ENCODE results near the gene PHETA2. TPM values are rescaled to one million over a fixed set of nuclear protein-coding genes. Genes with fewer than 3 reads are reported as not detected.

PHETA2 gene
- total and polyA plus RNA-seq, 2 of the 13 experiments (the other 11 are each of a cell fraction or from before 2014, with no cell fraction given), result 0.07 TPM; not detected in 1

DNA sequence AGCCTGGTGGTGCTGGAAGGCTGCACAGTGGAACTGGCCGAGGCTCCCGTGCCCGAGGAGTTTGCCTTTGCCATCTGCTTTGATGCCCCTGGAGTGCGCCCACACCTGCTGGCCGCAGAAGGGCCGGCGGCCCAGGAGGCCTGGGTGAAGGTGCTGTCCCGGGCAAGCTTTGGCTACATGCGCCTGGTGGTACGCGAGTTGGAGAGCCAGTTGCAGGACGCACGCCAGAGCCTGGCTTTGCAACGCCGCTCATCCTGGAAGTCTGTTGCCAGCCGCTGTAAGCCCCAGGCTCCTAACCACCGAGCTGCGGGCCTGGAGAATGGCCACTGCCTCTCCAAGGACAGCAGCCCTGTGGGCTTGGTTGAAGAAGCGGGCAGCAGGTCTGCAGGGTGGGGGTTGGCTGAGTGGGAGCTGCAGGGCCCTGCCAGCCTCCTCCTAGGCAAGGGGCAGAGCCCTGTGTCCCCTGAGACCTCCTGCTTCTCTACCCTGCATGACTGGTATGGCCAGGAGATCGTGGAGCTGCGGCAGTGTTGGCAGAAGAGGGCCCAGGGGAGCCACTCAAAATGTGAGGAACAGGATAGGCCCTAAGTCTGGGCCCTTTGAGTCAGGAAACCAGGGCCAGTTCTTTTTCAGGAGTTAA, 3.6 kb downstream of the PHETA2 start:
- CTCF ChIA-PET (ENCODE audit: low intra/inter-chr PET ratio, low total read pairs), result no interaction called here
- FAIRE-seq (no peak), ATAC-seq (no peak), DNase-seq (ENCODE audit: low spot score) (no peak)
- H3K36me3 ChIP-seq (replicated peaks in 1 of 2; ENCODE audit: control insufficient read depth in 1 of 2, insufficient read depth in 2 of 2, low read length in 2 of 2), result peaks cover 0 to 7% of the 10 kb centered on the region in 2 experiments; a peak in 1 of 5 replicates
- no peaks in the 10 kb centered on the region; a peak in 2 of 5 replicates for H3K27me3 ChIP-seq (ENCODE audit: control insufficient read depth in 1 of 2, insufficient read depth in 2 of 2, low read length in 2 of 2)
- H3K4me1 ChIP-seq (ENCODE audit: insufficient read depth, low read length), result peaks cover 27% of the 10 kb centered on the region
- H3K27ac ChIP-seq (ENCODE audit: extremely low read length, insufficient read depth, low read length), result no peak overlapping the region
- POLR2A ChIA-PET, result interaction anchor here (1.7 to 3.8 kb wide), 2 partner anchors 12 to 13 kb away, joined by 5 to 89 read pairs; partner anchors contain the start of gene NDUFA6
- H3K9me3 ChIP-seq (ENCODE audit: low read length), result no peaks in the 10 kb centered on the region
- no peaks in the 10 kb centered on the region for H4K20me1 ChIP-seq (ENCODE audit: insufficient read depth, low read length)
- H2AFZ ChIP-seq (ENCODE audit: low read length), result no peak overlapping the region
- H3K9ac ChIP-seq (ENCODE audit: insufficient read depth, low read depth, low read length), result no peak overlapping the region; the same call in 1 of the 2 replicates
- H3K4me2 ChIP-seq (ENCODE audit: low read depth, low read length), result no peak overlapping the region
- WGBS (ENCODE audit: low lambda C conversion rate), result no CpG with 5 or more reads among the region's 21 CpGs
- no peak overlapping the region for H3K4me3 ChIP-seq (replicated peaks in 1 of 3; ENCODE audit: insufficient read depth in 1 of 3, low read depth in 2 of 3, low read length in 3 of 3)
- intact Hi-C loops (cut with micrococcal nuclease; ENCODE audit: unreplicated experiment), result no loop called here
- in situ Hi-C loops (cut with HindIII; ENCODE audit: extremely low pct_ligation_motif_present, low pct_unique_long_range_greater_than_20kb), result no loop called here
- H3K79me2 ChIP-seq (ENCODE audit: insufficient read depth, low read length), result peaks cover 11% of the 10 kb centered on the region
- TF ChIP-seq, protein P1, sequence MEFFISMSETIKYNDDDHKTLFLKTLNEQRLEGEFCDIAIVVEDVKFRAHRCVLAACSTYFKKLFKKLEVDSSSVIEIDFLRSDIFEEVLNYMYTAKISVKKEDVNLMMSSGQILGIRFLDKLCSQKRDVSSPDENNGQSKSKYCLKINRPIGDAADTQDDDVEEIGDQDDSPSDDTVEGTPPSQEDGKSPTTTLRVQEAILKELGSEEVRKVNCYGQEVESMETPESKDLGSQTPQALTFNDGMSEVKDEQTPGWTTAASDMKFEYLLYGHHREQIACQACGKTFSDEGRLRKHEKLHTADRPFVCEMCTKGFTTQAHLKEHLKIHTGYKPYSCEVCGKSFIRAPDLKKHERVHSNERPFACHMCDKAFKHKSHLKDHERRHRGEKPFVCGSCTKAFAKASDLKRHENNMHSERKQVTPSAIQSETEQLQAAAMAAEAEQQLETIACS (CRISPR knock-in tag; IDR thresholded peaks at IDR 0.05), result no peak
- TF ChIP-seq ZC3H13 (CRISPR knock-in tag; IDR thresholded peaks at IDR 0.05) (no peak), IRX3 (CRISPR knock-in tag; IDR thresholded peaks at IDR 0.05; ENCODE audit: borderline replicate concordance, low read depth) (no peak), NFKBIZ (CRISPR knock-in tag; IDR thresholded peaks at IDR 0.05) (no peak), RXRA (CRISPR knock-in tag; IDR thresholded peaks at IDR 0.05) (0 out of 2 replicates have a peak, but pooled peaks have one; percentile 22), ZNF383 (CRISPR knock-in tag; IDR thresholded peaks at IDR 0.05; ENCODE audit: borderline replicate concordance) (no peak)
- no TSS peak for BruUV-seq (replicated peaks)
